GM19452 (cell line): ENCODE results near the gene CD48.
"Not testable (repeated sequence)": the region's sequence is repeated elsewhere in the genome, so short reads cannot be mapped to it uniquely, and the experiment has no call there.

Source experiments
- ATAC-seq: cut with Tn5 transposase; IDR thresholded peaks from one replicate; pipeline ENCODE4 v1.9.1; 2021; ENCODE audit not compliant: unreplicated experiment

CD48 gene

DNA sequence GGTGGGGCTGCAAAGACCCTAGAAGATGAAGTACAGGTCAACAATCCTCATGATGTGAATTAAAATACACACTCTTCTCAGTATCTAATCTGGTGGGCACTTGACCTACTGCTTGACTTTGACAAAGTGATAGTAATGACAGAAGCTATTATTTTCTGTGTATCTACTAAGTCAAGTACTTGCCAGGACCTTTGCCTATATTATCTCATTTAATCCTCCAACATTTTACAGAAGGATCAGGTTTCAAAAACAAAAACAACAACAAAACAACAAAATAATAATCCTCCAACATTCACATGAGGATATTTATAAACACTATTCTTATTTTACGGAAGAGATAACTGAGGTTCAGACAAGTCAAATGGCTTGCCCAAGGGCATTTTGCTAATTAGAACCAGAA is 4.4 kb upstream of the CD48 start:
- ATAC-seq = no peak

- ATAC-seq = not testable (repeated sequence)
Measured at GRCh38 chr1:160714034-160714648, 2.5 kb upstream of the CD48 start.

DNA sequence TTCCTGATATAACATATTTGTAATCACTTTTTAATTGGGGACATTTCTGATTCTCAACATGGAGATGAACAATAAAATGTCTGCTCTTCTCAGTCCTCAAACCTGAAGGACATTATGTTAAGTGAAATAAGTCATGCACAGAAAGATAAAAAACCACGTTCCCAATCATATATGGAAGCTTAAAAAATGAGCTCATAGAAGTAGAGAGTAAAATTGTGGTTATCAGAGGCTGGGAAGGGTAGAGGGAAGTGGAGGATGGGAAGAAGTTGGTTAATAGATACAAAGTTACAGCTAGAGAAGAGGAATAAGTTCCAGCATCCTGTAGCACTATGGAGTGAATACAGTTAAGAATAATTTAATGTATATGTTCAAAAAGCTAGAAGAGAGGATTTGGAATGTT is 1.5 kb upstream of the CD48 start:
- no peak for ATAC-seq

- ATAC-seq = peak; percentile 42
Measured at GRCh38 chr1:160712525-160713080, 981 bp upstream of the CD48 start.

DNA sequence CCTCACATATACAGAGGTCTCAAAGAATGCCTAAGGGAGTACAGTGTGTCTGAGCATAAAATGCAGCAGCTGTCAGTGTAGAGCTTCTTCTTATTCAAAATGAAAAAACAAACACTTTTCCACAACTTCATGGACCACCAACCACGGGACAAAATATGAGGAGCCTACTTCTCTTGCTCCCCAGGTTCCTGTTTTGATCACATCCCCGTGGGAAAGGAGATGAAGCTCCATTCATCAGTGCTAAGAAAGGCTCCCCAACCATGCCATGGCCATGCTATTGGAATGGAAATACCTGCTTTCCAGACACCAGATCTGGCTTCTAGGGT is 383 bp downstream of the CD48 start:
- ATAC-seq = no peak

DNA sequence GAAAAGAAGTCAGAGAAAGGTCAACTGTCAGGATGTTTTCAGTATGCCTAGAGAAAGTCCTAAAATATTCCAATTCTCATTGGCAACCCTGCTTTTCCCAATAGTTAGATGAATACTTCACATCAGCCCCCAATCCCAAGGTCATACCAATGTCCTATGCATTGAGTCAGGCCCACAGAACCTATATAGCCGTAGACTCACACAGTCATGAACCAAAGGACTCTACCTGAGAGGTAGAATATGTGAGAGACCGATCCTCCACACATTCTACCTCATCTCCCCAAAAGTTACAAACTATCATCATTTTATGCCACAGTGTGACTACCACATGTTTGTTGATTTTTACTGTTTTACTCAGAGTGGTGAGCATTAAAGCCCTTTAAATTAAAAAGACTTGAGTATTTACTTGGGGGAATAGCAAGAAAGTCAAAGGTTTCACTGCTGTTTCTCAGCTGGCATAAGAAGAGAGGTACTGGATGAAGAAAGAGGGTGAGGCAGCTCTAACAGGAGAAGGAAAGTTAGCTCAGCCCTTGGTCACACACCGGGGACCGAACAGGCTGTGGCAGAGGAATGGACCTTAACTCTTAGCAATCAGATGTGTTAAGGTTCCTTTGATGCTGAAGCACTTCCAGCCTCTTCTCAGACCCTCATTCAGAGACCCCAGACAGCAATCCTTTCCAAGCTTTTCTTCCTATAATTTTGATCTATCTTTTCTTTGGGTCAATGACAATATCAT is 937 bp downstream of the CD48 start:
- ATAC-seq = no peak

- no peak for ATAC-seq
Measured at GRCh38 chr1:160709715-160710114, 1.9 kb downstream of the CD48 start.

DNA sequence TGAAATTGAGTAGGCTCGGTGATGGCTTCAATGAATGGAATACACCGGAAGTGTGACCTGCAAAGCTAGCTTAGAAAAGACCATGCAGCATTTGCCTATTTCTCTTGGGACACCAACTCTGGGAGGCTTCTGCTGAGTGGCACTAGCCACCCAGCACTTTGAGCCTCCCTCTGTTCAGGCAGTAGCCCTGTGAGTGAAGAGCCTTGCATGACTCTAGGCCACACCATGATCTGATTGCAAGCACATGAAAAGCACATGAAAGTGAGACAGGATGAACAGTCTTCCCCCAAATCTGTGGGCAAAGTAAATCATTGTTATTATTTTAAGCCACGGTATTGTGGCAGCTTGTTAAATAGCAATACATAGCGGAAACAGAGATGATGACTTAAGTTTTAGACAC is 2.8 kb downstream of the CD48 start:
- ATAC-seq = peak; percentile 57

DNA sequence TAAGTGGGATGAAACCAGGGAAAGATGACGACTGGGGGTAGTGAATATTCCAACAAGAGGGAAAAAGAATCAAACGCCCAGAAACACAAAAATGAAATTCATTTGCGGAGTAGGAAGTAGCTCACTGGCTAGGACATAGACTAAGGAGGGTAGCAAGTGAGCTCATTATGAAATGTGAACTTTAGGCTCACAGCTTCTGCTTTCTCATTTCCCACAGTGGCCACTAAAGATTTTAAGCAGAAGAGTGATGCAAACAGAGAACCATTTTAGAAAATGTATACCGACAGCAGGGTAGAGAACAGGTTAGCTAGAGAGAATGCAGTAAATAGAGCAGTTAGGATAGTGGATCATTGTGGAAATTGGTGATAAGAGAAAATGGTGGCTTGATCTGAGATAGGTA is 3.5 kb downstream of the CD48 start:
- no peak for ATAC-seq

- no peak for ATAC-seq
Measured at GRCh38 chr1:160707236-160708064, 4.2 kb downstream of the CD48 start.

DNA sequence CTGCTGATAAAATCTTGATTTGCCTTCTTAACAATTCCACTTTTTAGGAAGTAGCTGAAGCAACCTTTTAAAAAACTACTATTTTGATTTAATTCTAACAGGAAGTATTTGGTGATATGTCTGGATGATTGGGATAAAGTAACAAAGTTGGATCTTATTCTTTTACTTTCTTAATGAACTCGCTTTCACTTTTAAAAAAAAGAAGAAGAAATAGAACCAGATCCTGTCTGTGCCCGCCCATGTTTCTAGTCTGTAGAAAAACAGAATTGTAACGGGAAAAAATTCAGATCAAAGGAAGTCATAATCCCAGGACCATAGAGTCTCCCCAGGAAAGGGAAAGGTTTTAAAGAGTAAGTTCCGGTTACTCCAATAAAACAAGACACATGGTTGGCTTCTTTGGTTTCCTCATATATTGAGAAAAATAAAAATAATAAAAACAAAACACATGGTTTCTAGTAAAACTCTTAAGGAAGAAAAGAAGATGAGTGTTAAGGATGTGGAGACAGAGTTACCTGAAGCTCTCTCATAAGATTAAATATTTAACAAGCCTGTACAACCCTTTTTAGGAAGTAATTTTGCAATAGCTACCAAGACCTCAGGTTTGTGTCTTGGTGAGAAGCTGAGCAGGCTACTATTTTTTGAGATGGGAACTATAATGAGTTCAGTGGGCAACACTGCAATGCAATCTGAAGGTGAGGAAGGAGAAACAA is 4.9 kb downstream of the CD48 start:
- ATAC-seq = no peak

GRCh38 chr1:160705742-160706141 is 5.9 kb downstream of the CD48 start:
- no peak for ATAC-seq

DNA sequence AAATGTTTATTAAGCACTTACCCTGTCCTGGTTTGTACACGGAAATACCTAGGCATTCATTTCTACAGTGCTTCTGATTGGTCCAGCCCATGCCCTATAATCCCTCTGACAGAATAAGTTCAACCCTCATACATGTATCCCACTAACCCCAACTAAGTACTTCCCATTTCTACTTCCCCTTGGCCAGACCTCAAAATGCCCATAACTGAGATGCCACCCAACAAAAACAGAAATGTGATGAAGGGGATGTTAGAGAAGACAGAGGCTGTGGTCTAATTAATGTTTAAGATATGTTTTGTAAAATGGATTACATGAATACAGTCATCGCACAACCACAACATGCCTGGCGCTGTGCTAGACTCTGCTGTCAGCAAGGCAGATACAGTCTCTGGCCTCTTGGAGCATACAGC is 6.4 kb downstream of the CD48 start:
- ATAC-seq = not testable (repeated sequence)

DNA sequence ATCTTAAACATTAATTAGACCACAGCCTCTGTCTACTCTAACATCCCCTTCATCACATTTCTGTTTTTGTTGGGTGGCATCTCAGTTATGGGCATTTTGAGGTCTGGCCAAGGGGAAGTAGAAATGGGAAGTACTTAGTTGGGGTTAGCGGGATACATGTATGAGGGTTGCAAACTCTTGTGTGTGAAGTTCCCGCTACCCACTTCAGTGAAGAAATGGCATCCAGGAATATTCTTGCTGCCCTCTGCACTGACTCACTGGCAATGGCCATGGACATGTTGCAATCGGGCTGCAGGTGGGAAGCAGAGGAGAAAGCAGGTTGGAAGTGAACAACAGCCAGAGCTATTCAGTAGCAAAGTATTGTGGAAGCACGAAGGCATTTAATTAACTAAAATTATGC is 7.4 kb downstream of the CD48 start:
- no peak for ATAC-seq

DNA sequence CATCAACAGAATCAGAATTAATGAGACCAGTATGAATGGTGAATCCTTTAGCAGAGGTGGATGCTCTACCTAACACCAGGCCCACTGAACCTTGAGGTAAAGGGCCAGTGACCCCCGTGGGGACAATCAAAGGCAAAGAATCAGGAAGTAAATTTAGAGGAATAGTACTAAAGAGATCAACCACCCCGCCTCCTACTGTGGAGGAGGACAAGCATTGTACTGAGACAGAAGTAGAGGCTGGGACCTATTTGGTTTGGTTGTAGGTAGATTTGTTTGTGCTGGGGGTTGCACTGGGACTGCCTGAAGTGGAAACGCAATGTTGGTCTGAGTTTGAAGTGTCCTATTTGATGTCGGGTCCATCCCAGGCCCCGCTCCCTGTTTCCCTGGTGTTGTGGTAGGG is 9.5 kb downstream of the CD48 start:
- ATAC-seq = no peak

GRCh38 chr1:160692390-160692789 is 19.2 kb downstream of the CD48 start:
- ATAC-seq = not testable (repeated sequence)

GRCh38 chr1:160685266-160685665 is 26.4 kb downstream of the CD48 start:
- no peak for ATAC-seq

DNA sequence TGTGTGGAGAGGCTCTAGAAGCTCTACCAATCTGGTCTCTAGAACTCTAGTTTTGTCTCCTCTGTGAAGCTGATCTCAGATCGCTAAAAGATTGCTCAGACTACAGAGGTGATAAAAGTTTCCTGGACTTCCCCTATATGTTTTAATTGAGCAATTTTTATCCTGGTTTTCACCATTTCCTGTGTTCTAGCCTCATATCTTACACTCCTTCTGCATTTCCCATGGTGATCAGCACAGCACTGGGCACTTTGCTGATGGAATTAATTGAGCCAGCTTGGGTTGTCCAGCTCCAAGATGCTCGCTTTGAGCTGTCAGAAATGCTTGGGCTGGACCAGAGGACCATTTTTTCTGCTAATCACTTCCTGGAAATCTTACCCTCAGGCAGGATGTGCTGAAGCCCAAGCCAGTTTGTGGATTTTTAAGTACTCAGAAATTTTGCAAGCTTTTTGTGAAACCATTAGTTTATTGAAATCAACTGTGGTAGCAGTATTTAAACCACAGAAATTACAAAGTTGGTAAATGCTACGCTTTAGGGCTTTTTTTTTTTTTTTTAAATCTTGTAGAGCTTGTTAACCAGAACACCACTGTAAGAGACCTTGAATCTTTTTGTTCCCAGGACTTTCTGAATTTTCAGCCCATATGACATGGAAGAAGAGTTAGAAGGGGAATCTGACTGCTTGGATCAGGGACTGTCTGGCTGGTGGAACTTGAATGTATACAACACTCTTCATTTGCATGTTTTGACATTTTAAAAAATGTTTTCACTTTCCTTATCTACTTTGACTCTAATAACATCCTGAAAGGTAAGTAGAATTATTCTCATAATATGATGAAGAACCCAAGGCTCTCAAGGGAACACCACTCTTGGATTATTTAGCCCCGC is 28.4 kb downstream of the CD48 start:
- ATAC-seq = peak; percentile 38

DNA sequence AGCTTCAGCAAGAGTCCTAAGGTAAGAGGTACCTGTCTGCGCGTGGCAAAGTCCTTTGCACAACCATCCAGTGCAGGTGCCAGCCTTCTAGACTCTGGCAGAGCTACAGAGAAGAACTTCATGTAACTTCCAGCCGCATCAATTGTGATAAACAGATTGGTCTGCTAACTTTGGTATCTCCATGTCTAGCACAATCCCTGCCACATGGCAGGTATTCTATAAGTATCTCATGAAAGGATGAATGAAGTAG is 29.8 kb downstream of the CD48 start:
- ATAC-seq = no peak

- ATAC-seq = peak; percentile 60
Measured at GRCh38 chr1:160681066-160681890, 30.3 kb downstream of the CD48 start.
